ENCODE results near the gene TANC1. TPM values are rescaled to one million over a fixed set of nuclear protein-coding genes. Genes with fewer than 3 reads are reported as not detected.

TANC1 gene
- total RNA-seq, 6 donors from 2014 or later: 41.6 to 101 (median 75.5) TPM

DNA sequence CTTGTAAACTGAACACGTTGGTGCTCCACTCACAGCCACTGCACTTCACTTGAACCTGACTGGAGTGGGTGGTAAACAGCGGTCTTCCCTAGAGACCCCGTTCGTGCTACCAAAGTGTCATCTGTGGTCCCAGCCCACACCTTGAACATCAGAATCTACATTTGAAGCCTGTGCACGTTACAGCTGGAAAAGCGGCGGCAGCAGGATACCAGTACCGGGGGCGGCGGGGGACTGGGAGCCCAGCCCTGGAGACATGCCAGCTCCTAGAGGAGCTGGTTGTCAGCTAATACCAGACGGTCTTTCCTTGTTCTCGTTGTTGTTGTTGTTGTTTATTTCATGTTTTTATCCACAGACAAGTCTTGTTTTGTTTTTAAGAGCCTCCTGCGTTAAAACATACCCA lies 161.4 kb downstream of the TANC1 start:
- Histone ChIP-seq H3K36me3 (no peaks in the 10 kb centered on the region), H3K4me1 (peaks cover 27 to 57% (median 34%) of the 10 kb centered on the region in 4 donors), H3K27me3 (no peaks in the 10 kb centered on the region), H3K9me3 (no peaks in the 10 kb centered on the region), H3K4me3 (no peak overlapping the region), H3K27ac (peak overlapping the region in 1 of 4 donors; percentile 13)
- TF ChIP-seq POLR2AphosphoS5 (IDR thresholded peaks at IDR 0.05): no peak
- WGBS, 2 donors: 30 to 39% methylated on average over 13 of the region's 13 CpGs
- DNase-seq: peak in 1 of 2 donors; percentile 39
- ATAC-seq (ENCODE audit: low FRiP score in 2 of 2): no peak

DNA sequence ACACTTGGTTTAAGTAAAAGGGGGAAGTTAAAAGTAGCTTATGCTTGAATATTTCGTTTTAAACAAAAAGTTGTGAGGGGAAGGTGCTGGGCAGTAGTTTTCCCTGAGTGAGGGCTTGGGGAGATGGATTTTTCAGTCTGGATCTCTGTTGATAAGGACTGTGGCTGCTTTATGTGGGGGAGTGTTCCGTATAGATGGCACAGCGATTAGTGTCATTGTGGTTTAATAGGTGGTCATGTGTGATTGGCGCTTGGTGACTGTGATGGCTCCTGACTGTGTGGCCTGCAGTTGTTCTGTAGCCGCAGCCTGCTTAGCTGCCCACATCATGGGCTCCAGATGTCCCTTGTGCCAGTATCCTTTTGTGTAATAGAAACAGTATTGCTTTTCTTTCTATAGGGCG lies 161.9 kb downstream of the TANC1 start:
- TF ChIP-seq, protein P1, sequence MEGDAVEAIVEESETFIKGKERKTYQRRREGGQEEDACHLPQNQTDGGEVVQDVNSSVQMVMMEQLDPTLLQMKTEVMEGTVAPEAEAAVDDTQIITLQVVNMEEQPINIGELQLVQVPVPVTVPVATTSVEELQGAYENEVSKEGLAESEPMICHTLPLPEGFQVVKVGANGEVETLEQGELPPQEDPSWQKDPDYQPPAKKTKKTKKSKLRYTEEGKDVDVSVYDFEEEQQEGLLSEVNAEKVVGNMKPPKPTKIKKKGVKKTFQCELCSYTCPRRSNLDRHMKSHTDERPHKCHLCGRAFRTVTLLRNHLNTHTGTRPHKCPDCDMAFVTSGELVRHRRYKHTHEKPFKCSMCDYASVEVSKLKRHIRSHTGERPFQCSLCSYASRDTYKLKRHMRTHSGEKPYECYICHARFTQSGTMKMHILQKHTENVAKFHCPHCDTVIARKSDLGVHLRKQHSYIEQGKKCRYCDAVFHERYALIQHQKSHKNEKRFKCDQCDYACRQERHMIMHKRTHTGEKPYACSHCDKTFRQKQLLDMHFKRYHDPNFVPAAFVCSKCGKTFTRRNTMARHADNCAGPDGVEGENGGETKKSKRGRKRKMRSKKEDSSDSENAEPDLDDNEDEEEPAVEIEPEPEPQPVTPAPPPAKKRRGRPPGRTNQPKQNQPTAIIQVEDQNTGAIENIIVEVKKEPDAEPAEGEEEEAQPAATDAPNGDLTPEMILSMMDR (IDR thresholded peaks at IDR 0.05): no peak
- no peak for TF ChIP-seq POLR2A (IDR thresholded peaks at IDR 0.05)
- TF ChIP-seq POLR2AphosphoS5 (IDR thresholded peaks at IDR 0.05): no peak
- no peak for TF ChIP-seq EP300 (IDR thresholded peaks at IDR 0.05)
- Histone ChIP-seq H3K9me3 (no peaks in the 10 kb centered on the region), H3K27ac (peak overlapping the region in 1 of 4 donors; percentile 13), H3K4me1 (peaks cover 30 to 57% (median 34%) of the 10 kb centered on the region in 4 donors), H3K4me3 (no peak overlapping the region), H3K27me3 (no peaks in the 10 kb centered on the region), H3K36me3 (no peaks in the 10 kb centered on the region)
- no peak for DNase-seq
- no peak for ATAC-seq (ENCODE audit: low FRiP score in 2 of 2)
- 61 to 68% methylated on average over 6 of the region's 6 CpGs for WGBS, 2 donors

DNA sequence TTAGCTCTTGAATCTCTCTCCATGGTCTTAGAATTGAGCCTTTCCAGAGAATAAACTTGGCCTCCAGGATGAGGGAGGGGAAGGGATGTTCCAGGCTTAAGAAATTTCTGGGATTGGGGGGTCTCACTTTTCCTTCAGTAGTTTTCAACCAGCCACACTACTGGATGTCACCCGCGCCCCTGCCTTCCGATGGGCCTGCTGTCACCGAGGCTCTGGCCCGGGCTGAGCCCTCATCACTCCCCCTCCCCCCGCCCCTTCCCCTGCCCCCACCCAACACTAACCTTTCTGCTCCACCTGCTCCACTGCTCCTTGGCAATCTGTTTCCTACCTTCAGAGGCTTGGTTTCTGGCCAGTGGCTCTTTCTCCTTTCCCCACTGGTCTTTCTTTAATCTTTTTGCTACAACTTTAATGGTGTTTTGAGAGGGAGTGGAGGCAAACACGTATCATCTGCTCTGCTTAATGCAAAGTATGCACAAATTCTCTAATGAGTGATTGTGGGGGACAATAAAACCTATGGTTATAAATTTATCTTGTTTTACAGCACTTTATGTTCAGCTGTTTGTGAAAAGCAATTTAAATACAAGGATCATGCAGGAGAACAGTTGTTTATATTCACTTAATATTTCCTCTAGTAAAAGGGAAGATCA lies 162.9 kb downstream of the TANC1 start:
- H3K9me3 ChIP-seq: no peaks in the 10 kb centered on the region
- 91 to 93% methylated on average over 7 of the region's 7 CpGs for WGBS, 2 donors
- TF ChIP-seq POLR2A (IDR thresholded peaks at IDR 0.05): no peak
- no peak for TF ChIP-seq EP300 (IDR thresholded peaks at IDR 0.05)
- no peak for TF ChIP-seq POLR2AphosphoS5 (IDR thresholded peaks at IDR 0.05)
- TF ChIP-seq, protein P1 (IDR thresholded peaks at IDR 0.05): no peak
- no peaks in the 10 kb centered on the region for H3K36me3 ChIP-seq
- H3K27me3 ChIP-seq: no peaks in the 10 kb centered on the region
- H3K4me3 ChIP-seq: no peak overlapping the region
- ATAC-seq (ENCODE audit: low FRiP score in 2 of 2) (no peak), DNase-seq (no peak)
- H3K4me1 ChIP-seq: peaks cover 34 to 57% (median 43%) of the 10 kb centered on the region in 4 donors
- peak overlapping the region in 1 of 4 donors; percentile 8 for H3K27ac ChIP-seq

DNA sequence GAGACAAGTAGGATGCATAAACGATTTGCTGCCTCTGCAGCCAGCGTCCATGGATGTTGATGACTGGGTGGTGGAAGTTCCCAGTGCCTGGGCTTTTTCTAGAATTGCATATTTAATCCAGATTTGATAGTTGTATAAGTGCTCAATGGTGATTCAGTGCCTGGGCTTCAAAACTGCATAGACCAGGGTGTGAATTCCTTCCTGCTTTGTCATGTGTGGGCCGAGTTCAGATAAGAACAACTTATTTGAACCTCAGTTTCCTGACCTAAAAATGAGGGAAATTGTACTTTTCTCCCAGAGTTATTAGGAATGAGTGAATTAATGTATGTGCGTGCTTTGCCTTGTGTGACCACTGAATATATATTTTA lies 163.5 kb downstream of the TANC1 start:
- Histone ChIP-seq H3K36me3 (no peaks in the 10 kb centered on the region), H3K4me3 (no peak overlapping the region), H3K4me1 (peaks cover 34 to 59% (median 44%) of the 10 kb centered on the region in 4 donors), H3K27ac (peak overlapping the region in 2 of 4 donors; percentile 18), H3K9me3 (no peaks in the 10 kb centered on the region), H3K27me3 (no peaks in the 10 kb centered on the region)
- TF ChIP-seq POLR2AphosphoS5 (IDR thresholded peaks at IDR 0.05): no peak
- no peak for TF ChIP-seq POLR2A (IDR thresholded peaks at IDR 0.05)
- 35 to 43% methylated on average over 4 of the region's 4 CpGs for WGBS, 2 donors
- ATAC-seq (ENCODE audit: low FRiP score in 2 of 2) (peak in 1 of 2 donors; percentile 47), DNase-seq (no peak)

DNA sequence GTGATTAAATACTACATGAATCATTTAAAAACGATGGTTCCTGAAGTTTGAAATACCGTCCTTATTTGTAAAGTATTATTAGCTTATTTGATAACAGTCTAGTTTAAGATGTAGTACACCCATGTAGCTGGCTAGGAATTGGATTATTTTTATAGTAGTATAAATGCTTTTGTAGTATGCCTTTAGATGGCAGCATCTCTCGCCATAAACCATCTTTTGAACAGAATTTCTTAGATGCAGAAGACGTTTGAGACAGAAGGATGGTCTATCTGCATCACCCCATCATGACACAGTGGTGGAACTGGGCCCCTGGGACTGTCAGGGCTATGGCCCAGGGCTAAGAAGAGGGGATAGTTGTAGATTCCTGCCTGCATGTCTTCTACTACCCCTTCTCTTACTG lies 165.4 kb downstream of the TANC1 start:
- H3K4me3 ChIP-seq: no peak overlapping the region
- no peaks in the 10 kb centered on the region for H3K27me3 ChIP-seq
- WGBS, 2 donors: 46 to 54% methylated on average over 4 of the region's 4 CpGs
- ATAC-seq (ENCODE audit: low FRiP score in 2 of 2) (no peak), DNase-seq (no peak)
- no peaks in the 10 kb centered on the region for H3K9me3 ChIP-seq
- peaks cover 40 to 75% (median 49%) of the 10 kb centered on the region in 4 donors for H3K4me1 ChIP-seq
- H3K36me3 ChIP-seq: no peaks in the 10 kb centered on the region
- H3K27ac ChIP-seq: peak overlapping the region in 1 of 4 donors; percentile 78
- TF ChIP-seq POLR2AphosphoS5 (IDR thresholded peaks at IDR 0.05) (no peak), EP300 (IDR thresholded peaks at IDR 0.05) (no peak), POLR2A (IDR thresholded peaks at IDR 0.05) (no peak)
- TF ChIP-seq, protein P1 (IDR thresholded peaks at IDR 0.05): no peak

DNA sequence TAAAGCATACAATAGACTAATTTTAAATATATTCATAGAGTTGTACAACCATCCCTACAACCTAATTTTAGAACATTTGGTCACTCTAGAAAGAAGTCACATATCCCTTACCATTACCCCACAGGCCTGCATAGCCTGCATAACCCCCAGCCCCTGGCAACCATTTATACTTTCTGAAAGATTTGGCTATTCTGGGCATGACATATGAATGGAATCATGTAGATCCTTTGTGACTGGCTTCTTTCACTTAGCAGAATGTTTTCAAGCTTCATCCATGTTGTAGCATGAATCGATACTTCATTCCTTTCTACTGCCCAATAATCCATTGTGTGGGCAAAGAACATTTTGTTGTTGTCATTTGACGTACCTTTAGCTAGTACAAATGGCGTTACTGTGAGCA lies 166.5 kb downstream of the TANC1 start:
- no peaks in the 10 kb centered on the region for H3K27me3 ChIP-seq
- H3K4me1 ChIP-seq: peaks cover 34 to 67% (median 44%) of the 10 kb centered on the region in 4 donors
- DNase-seq (no peak), ATAC-seq (ENCODE audit: low FRiP score in 2 of 2) (no peak)
- TF ChIP-seq POLR2AphosphoS5 (IDR thresholded peaks at IDR 0.05) (no peak), POLR2A (IDR thresholded peaks at IDR 0.05) (no peak), EP300 (IDR thresholded peaks at IDR 0.05) (no peak)
- TF ChIP-seq, protein P1 (IDR thresholded peaks at IDR 0.05): no peak
- no peaks in the 10 kb centered on the region for H3K36me3 ChIP-seq
- no peak overlapping the region for H3K4me3 ChIP-seq
- WGBS, 2 donors: 84 to 94% methylated on average over 3 of the region's 3 CpGs
- H3K27ac ChIP-seq: peak overlapping the region; percentile 50 to 78 (median 60)
- no peaks in the 10 kb centered on the region for H3K9me3 ChIP-seq
